Thoracic aorta (tissue), 2 donors: ENCODE measurements around the gene AK4. TPM values are rescaled to one million over a fixed set of nuclear protein-coding genes. Genes with fewer than 3 reads are reported as not detected.

Experiments used
- ATAC-seq: fragments of 150-250 bp; one replicate; pipeline ENCODE4 v1.8.0; 2017; ENCODE audit warnings: low read depth; ENCODE audit not compliant: insufficient number of reproducible peaks, low FRiP score
- DNase-seq: peaks from one replicate; pipeline ENCODE4 v3.0.0-alpha.2; 2020; ENCODE audit warnings: low spot score
- H3K27ac ChIP-seq, 2 donors: fragments of 200-600 bp; sonication (generic); 1 replicate in 1 of 2; 2 replicates in 1 of 2; pipeline ENCODE4 v1.5.1; 2016; ENCODE audit warnings: mild to moderate bottlenecking in 2 of 2, moderate library complexity in 2 of 2
- H3K27me3 ChIP-seq: fragments of 200-600 bp; sonication (generic); replicated peaks from 2 replicates; pipeline ENCODE4 v1.6.0; 2016; ENCODE audit warnings: mild to moderate bottlenecking; ENCODE audit not compliant: insufficient read depth
- H3K36me3 ChIP-seq: fragments of 200-600 bp; sonication (generic); one replicate; pipeline ENCODE4 v1.5.1; 2016
- H3K4me1 ChIP-seq, 2 donors: fragments of 200-600 bp; sonication (generic); 1 replicate in 1 of 2; 2 replicates in 1 of 2; pipeline versions ENCODE4 v1.5.1 to v1.6.0; 2016; ENCODE audit warnings: low read depth in 2 of 2, mild to moderate bottlenecking in 1 of 2; ENCODE audit not compliant: control insufficient read depth in 1 of 2
- H3K4me3 ChIP-seq: fragments of 200-600 bp; sonication (generic); 2 replicates; pipeline ENCODE4 v1.5.1; 2016; ENCODE audit warnings: mild to moderate bottlenecking
- H3K9me3 ChIP-seq: fragments of 200-600 bp; sonication (generic); 2 replicates; pipeline ENCODE4 v1.5.1; 2016
- CTCF ChIP-seq: fragments of 200-600 bp; sonication (generic); IDR thresholded peaks from one replicate; pipeline ENCODE4 v1.5.1; 2019; ENCODE audit warnings: antibody characterized with exemption
- total RNA-seq, 2 donors: library from RNA; depleted of rRNA; stranded (reverse); fragments of >200 nt; gene quantifications; one replicate each; pipeline versions ENCODE4 v1.1.0 to v1.2.3, GENCODE V29; 2016

The AK4 gene
- total RNA-seq, 2 donors from 2014 or later, result 32.2 to 35.8 TPM

- no peak for ATAC-seq
- H3K36me3 ChIP-seq, result no peaks in the 10 kb centered on the region
- H3K27me3 ChIP-seq, result no peaks in the 10 kb centered on the region
- peaks cover 3 to 13% of the 10 kb centered on the region in 2 donors for H3K4me1 ChIP-seq
- H3K27ac ChIP-seq, result no peak overlapping the region
- no peaks in the 10 kb centered on the region for H3K9me3 ChIP-seq
- TF ChIP-seq CTCF, result no peak
- no peak for DNase-seq
- H3K4me3 ChIP-seq, result no peak overlapping the region
Observed at GRCh38 chr1:65256860-65257708, 109.1 kb downstream of the AK4 start.

- Histone ChIP-seq H3K36me3 (no peaks in the 10 kb centered on the region), H3K27ac (no peak overlapping the region), H3K9me3 (no peaks in the 10 kb centered on the region), H3K4me3 (no peak overlapping the region), H3K4me1 (peaks cover 3 to 13% of the 10 kb centered on the region in 2 donors), H3K27me3 (no peaks in the 10 kb centered on the region)
- DNase-seq (no peak), ATAC-seq (no peak)
- TF ChIP-seq CTCF, result no peak
Observed at GRCh38 chr1:65258106-65258505, 110.1 kb downstream of the AK4 start.

GRCh38 chr1:65259816-65260215 is 111.8 kb downstream of the AK4 start:
- Histone ChIP-seq H3K9me3 (no peaks in the 10 kb centered on the region), H3K36me3 (no peaks in the 10 kb centered on the region), H3K27ac (no peak overlapping the region), H3K27me3 (no peaks in the 10 kb centered on the region), H3K4me3 (no peak overlapping the region), H3K4me1 (peaks cover 0 to 11% of the 10 kb centered on the region in 2 donors)
- DNase-seq, result no peak
- TF ChIP-seq CTCF, result no peak
- ATAC-seq, result no peak

GRCh38 chr1:65260851-65261473 is 113.0 kb downstream of the AK4 start:
- no peak for DNase-seq
- ATAC-seq, result no peak

More at GRCh38 chr1:65260851-65261473, 113.0 kb downstream of the AK4 start:
- H3K9me3 ChIP-seq, result no peaks in the 10 kb centered on the region
- no peak overlapping the region for H3K4me3 ChIP-seq
- no peaks in the 10 kb centered on the region for H3K27me3 ChIP-seq
- H3K27ac ChIP-seq, result no peak overlapping the region
- H3K36me3 ChIP-seq, result no peaks in the 10 kb centered on the region
- peaks cover under 1 to 4% of the 10 kb centered on the region in 2 donors for H3K4me1 ChIP-seq
- no peak for TF ChIP-seq CTCF
